Measurements from ENCODE around the gene POLE.

POLE gene

GRCh38 chr12:132651444-132652100 lies 35.6 kb downstream of the POLE start:
- DNase-seq = no peak

GRCh38 chr12:132649226-132649945 lies 37.8 kb downstream of the POLE start:
- DNase-seq = no peak

- DNase-seq = no peak
Measured at GRCh38 chr12:132648616-132649225, 38.4 kb downstream of the POLE start.

- no peak for DNase-seq
Measured at GRCh38 chr12:132647858-132648257, 39.3 kb downstream of the POLE start.

DNA sequence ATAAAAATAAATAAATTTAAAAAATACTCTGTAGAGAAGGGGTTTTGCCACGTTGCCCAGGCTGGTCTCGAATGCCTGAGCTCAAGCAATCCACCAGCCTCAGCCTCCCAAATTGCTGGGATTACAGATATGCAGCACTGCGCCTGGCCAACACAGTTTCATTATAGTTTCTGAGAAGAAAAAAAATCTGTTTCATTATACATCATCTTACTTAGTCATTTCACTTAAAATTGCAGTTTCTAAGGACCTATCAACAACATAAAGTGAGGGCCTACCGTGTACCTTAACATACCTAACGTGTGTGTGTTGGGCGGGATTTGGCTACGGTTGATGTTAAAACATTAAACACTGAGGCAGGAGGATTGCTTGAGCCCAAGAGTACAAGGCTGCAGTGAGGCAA lies 40.3 kb downstream of the POLE start:
- DNase-seq = no peak

- DNase-seq = no peak
Measured at GRCh38 chr12:132642846-132643835, 44.0 kb downstream of the POLE start.

- DNase-seq = no peak
Measured at GRCh38 chr12:132641811-132642650, 45.1 kb downstream of the POLE start.

DNA sequence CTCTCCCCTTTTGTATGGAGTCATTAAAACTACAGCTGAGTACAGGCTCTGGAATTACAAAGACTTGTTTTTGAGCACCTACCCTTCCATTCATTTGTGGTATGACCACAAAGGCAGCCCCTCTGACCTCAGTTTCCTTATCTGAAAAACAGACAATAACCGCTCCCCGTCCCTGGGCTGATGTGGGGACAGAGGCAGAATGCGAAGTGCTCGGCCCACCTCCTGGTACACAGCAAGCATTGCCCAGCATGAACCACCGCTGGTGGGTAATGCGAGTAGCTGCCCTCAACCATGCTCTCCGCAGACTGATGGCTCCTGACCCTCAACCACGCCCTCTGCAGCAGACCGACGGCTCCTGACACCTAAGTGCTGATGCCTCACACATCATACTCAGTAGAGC lies 46.2 kb downstream of the POLE start:
- DNase-seq = no peak

DNA sequence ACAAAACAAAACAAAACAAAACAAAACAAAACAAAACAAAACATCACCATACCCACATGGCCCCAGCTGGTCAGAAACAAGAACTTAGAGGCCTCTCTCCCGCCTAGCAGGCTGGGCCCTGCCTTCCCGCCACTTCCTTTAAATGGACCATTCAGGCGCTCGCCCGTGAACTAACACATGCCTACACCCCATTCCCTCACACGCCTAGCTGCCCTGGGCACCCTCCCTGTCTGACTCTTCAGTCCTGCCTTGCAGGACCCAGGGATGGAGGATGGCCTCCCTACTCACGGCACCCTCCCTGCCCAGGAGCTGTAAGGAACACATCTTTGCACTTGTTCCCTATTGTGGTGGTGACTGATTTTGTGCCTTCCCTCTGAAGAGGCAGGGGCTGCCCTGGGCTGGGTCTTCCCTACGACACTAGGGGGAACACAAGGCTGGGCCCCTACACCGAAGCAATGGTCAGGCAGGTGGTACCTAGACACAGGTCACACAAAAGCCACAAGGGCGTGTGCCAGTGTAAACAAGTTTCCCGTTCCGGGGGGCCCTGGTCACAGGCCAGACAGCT lies 47.1 kb downstream of the POLE start:
- no peak for DNase-seq

DNA sequence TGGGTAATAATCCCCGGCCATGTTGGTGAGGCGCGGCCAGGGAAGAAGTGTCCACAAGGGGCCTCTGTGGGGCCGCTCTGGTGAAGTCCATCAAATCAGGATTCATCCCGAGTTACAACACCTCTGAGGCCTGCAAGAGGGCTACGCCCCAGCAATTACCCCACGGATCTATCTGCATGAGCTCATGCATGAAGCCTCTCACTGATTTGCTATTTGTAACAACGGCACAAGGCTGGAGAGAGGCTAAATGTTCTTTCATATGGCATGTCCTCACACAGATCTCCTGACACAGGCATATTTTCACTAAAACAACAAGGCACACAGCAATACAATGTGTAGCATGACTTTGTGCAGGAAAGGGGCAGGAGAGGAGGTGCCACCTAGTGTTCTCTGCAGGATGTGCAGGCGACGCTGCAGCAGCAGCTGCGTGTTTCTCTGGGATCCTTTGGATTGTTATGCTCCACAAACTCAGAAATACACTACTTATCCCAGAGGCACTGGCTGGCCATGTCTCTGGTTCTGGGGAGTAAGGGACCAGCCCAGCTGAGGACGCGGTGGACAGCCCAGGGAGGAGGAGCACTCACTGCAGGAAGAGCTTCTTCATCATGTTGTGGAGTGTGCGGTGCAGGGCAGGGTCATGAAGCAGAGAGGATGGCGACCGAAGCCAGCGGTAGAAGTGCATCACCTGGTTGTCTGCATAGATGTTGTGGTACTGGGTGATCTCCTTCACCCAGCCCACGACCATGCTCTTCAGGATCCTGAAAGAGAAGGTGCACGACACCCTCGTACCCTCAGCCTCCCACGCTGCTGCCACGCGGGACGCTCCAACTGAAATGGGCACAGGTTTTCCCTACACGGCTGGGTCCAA lies 48.4 kb downstream of the POLE start:
- DNase-seq = no peak

- no peak for DNase-seq
Measured at GRCh38 chr12:132637811-132638210, 49.3 kb downstream of the POLE start.

DNA sequence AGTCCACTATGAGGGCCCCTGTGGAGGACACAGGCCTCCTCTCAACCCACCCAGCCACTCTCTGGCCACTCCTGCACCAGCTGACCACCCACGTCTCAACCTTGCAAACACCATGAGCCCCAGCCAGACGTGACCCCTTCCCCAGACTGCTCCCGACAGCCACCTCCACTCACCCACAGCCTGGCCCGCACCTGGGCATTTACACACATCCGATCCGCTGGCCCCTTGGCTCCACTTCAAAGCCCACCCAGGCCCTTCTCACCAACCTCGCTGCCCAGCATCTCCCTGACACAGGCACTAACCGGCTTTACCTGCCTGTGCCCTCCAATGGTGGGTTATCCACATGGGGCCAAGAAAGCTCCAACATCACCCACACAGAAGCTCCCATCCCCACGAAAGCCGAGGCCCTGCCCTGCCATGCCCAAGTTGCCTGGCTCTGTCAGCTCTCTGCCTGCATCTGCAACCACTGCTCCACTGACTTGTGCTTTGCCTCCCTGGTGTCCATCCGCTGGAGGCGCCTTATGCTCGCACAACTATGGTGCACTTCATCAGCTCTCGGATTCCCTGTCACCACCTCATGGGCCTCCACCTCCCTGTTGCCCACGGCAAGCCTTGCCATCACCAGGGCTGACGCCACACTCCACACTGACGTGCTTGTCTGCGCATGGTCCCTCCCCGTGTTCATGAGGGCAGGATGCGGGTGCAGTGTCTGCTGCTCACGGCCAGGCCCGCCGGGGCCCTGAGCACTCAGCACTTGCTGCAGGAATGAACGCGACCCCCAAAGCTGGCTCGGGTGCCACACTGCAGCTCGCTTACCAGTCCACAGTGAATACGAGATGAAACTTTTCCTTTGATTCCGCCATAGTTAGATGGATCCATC lies 51.8 kb downstream of the POLE start:
- no peak for DNase-seq

- DNase-seq = no peak
Measured at GRCh38 chr12:132634411-132634990, 52.6 kb downstream of the POLE start.

GRCh38 chr12:132633901-132634300 lies 53.2 kb downstream of the POLE start:
- no peak for DNase-seq

DNA sequence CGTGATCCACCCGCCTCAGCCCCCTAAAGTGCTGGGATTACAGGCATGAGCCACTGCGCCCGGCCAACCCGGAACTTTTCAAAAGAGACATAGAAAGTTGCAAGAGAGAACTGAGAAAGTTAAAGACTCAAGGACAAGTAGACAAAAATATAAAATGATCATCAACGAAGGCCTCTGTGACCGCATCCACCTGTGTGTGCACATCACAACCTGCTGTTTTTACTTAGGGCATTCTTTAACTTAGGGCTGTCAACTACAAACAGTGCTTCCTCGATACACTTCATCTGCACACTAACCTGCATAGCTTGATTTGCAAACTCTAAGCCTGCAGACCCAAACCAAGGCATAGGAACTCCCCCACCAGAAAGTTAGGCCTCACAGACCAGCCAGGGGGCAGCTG lies 53.7 kb downstream of the POLE start:
- no peak for DNase-seq

DNA sequence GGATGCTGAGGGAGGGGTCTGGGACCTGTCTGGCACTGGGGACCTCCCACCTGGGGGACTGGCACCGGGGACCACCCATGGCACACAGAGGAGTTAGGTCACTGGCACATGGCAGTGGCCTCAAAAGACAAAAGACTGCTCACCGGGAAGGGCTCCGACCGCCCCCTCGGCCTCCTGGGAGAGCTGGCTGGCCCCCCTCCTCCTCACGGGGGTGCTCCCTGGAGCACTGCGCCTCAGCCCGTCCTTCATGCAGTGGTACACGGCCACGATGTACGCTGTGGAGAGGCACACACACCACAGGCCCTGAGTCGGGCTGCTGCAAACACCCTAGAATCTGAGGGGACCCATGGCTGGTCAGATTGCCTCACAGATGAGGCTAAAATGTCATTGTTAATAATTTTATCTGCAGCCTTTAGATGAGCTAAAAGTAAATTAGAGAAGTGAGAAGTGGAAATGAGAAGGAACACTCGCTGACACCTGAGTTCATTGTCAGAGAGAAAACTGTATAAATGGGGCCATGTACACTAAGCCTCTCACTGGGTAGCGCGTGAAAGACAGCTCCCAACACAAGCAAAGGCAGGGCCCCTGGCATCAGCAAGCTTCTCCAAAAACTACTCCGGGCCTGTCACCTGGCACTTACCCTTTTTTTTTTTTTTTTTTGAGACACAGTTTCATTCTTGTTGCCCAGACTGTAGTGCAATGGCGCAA lies 54.5 kb downstream of the POLE start:
- no peak for DNase-seq

GRCh38 chr12:132631666-132632065 lies 55.5 kb downstream of the POLE start:
- no peak for DNase-seq

- no peak for DNase-seq
Measured at GRCh38 chr12:132630672-132631071, 56.5 kb downstream of the POLE start.

GRCh38 chr12:132629330-132629729 lies 57.8 kb downstream of the POLE start:
- DNase-seq = no peak
